H9 (cell line): ENCODE data around the gene GPR151. TPM values are rescaled to one million over a fixed set of nuclear protein-coding genes. Genes with fewer than 3 reads are reported as not detected.

ENCODE experiments used
- DNase-seq: peaks from one replicate; pipeline ENCODE4 v3.0.0-alpha.2; 2017
- H2AFZ ChIP-seq: one replicate; pipeline ENCODE4 v1.6.1; 2013; ENCODE audit warnings: mild to moderate bottlenecking, low read length, control low read depth, moderate library complexity
- H2AK5ac ChIP-seq: 2 replicates; pipeline ENCODE4 v1.6.1; 2013; ENCODE audit warnings: low read length, control low read depth, mixed read lengths; ENCODE audit not compliant: insufficient read length
- H2BK120ac ChIP-seq: one replicate; pipeline ENCODE4 v1.6.1; 2013; ENCODE audit warnings: low read depth, mild to moderate bottlenecking, low read length, control low read depth, inconsistent platforms; ENCODE audit not compliant: poor library complexity, severe bottlenecking
- H2BK12ac ChIP-seq: 2 replicates; pipeline ENCODE4 v1.6.1; 2013; ENCODE audit warnings: low read length, control low read depth, mixed read lengths, low read depth; ENCODE audit not compliant: insufficient read length
- H2BK15ac ChIP-seq: 2 replicates; pipeline ENCODE4 v1.6.1; 2013; ENCODE audit warnings: low read depth, low read length, control low read depth
- H2BK20ac ChIP-seq: one replicate; pipeline ENCODE4 v1.6.1; 2013; ENCODE audit warnings: low read depth, mild to moderate bottlenecking, low read length, control low read depth, inconsistent platforms; ENCODE audit not compliant: poor library complexity, severe bottlenecking
- H2BK5ac ChIP-seq: 2 replicates; pipeline ENCODE4 v1.6.1; 2013; ENCODE audit warnings: low read length, control low read depth, mixed read lengths; ENCODE audit not compliant: insufficient read length
- H3K14ac ChIP-seq: 2 replicates; pipeline ENCODE4 v1.6.1; 2013; ENCODE audit warnings: low read length, control low read depth; ENCODE audit not compliant: insufficient read depth
- H3K18ac ChIP-seq: 2 replicates; pipeline ENCODE4 v1.6.1; 2013; ENCODE audit warnings: low read depth, mild to moderate bottlenecking, mixed read lengths, low read length, control low read depth; ENCODE audit not compliant: insufficient read length
- H3K23ac ChIP-seq: 2 replicates; pipeline ENCODE4 v1.6.1; 2013; ENCODE audit warnings: low read length, control low read depth, mixed read lengths, low read depth; ENCODE audit not compliant: insufficient read length
- H3K23me2 ChIP-seq: 2 replicates; pipeline ENCODE4 v1.6.1; 2013; ENCODE audit warnings: low read depth, mild to moderate bottlenecking, mixed read lengths, low read length, control low read depth; ENCODE audit not compliant: insufficient read length, poor library complexity, severe bottlenecking
- H3K27ac ChIP-seq: 2 replicates; pipeline ENCODE4 v1.5.1; 2013; ENCODE audit warnings: low read length, control low read depth, mixed read lengths, low read depth; ENCODE audit not compliant: insufficient read length
- H3K27me3 ChIP-seq: 2 replicates; pipeline ENCODE4 v1.6.1; 2013; ENCODE audit warnings: low read length, control low read depth, inconsistent platforms; ENCODE audit not compliant: insufficient read depth
- H3K4ac ChIP-seq: 2 replicates; pipeline ENCODE4 v1.6.1; 2013; ENCODE audit warnings: low read depth, mild to moderate bottlenecking, control low read depth, inconsistent platforms, low read length, moderate library complexity
- H3K4me1 ChIP-seq: 2 replicates; pipeline ENCODE4 v1.6.1; 2013; ENCODE audit warnings: low read length, control low read depth, inconsistent platforms; ENCODE audit not compliant: insufficient read depth
- H3K4me2 ChIP-seq: 2 replicates; pipeline ENCODE4 v1.6.1; 2013; ENCODE audit warnings: low read length, control low read depth, mixed read lengths; ENCODE audit not compliant: insufficient read length, insufficient read depth
- H3K56ac ChIP-seq: 2 replicates; pipeline ENCODE4 v1.6.1; 2013; ENCODE audit warnings: low read depth, mild to moderate bottlenecking, mixed read lengths, low read length, control low read depth; ENCODE audit not compliant: insufficient read length
- H3K79me1 ChIP-seq: 2 replicates; pipeline ENCODE4 v1.6.1; 2013; ENCODE audit warnings: low read depth, mild to moderate bottlenecking, moderate library complexity, low read length, control low read depth, inconsistent platforms; ENCODE audit not compliant: insufficient read depth, poor library complexity, severe bottlenecking
- H3K79me2 ChIP-seq: 2 replicates; pipeline ENCODE4 v1.6.1; 2013; ENCODE audit warnings: low read length, control low read depth, inconsistent platforms; ENCODE audit not compliant: insufficient read depth
- H3K9ac ChIP-seq: 2 replicates; pipeline ENCODE4 v1.6.1; 2013; ENCODE audit warnings: low read length, control low read depth, mixed read lengths; ENCODE audit not compliant: insufficient read length; ENCODE audit errors: extremely low read depth
- H3K9me3 ChIP-seq: one replicate; pipeline ENCODE4 v1.6.1; 2013; ENCODE audit warnings: low read depth, low read length, inconsistent platforms; ENCODE audit not compliant: control insufficient read depth
- H3T11ph ChIP-seq: one replicate; pipeline ENCODE4 v1.6.1; 2013; ENCODE audit warnings: mild to moderate bottlenecking, low read length, control low read depth, inconsistent platforms
- H4K20me1 ChIP-seq: one replicate; pipeline ENCODE4 v1.6.1; 2013; ENCODE audit not compliant: control insufficient read depth, insufficient read length, insufficient read depth
- H4K5ac ChIP-seq: 2 replicates; pipeline ENCODE4 v1.6.1; 2013; ENCODE audit warnings: low read depth, mild to moderate bottlenecking, mixed read lengths, low read length, control low read depth; ENCODE audit not compliant: insufficient read length
- H4K8ac ChIP-seq: replicated peaks from 2 replicates; pipeline ENCODE4 v1.6.1; 2013; ENCODE audit warnings: low read length, control low read depth, mixed read lengths, low read depth; ENCODE audit not compliant: insufficient read length
- H4K91ac ChIP-seq: 2 replicates; pipeline ENCODE4 v1.6.1; 2013; ENCODE audit warnings: low read depth, mild to moderate bottlenecking, moderate library complexity, mixed read lengths, low read length, control low read depth; ENCODE audit not compliant: insufficient read length
- H3K27ac Mint-ChIP-seq, 3 experiments: 2 replicates in 2 of 3; 3 replicates in 1 of 3; pipeline ENCODE4 v1.8.0; 2020 to 2021; ENCODE audit warnings: mixed read lengths in 3 of 3, mild to moderate bottlenecking in 1 of 3, moderate library complexity in 1 of 3
- H3K27me3 Mint-ChIP-seq: 2 replicates; pipeline ENCODE4 v1.8.0; 2021; ENCODE audit warnings: low read depth, mild to moderate bottlenecking, moderate library complexity, mixed read lengths
- H3K36me3 Mint-ChIP-seq, 3 experiments: 2 replicates in 2 of 3; 3 replicates in 1 of 3; pipeline ENCODE4 v1.8.0; 2020 to 2021; ENCODE audit warnings: low read depth in 3 of 3, mixed read lengths in 3 of 3; ENCODE audit not compliant: insufficient read depth in 1 of 3
- H3K4me1 Mint-ChIP-seq, 2 experiments: 2 replicates each; pipeline ENCODE4 v1.8.0; 2020; ENCODE audit warnings: mixed read lengths in 2 of 2
- H3K4me3 Mint-ChIP-seq, 2 experiments: 2 replicates in 1 of 2; 3 replicates in 1 of 2; pipeline ENCODE4 v1.8.0; 2020 to 2021; ENCODE audit warnings: mild to moderate bottlenecking in 2 of 2, mixed read lengths in 2 of 2, moderate library complexity in 1 of 2
- H3K9me3 Mint-ChIP-seq, 2 experiments: 2 replicates in 1 of 2; 3 replicates in 1 of 2; pipeline ENCODE4 v1.8.0; 2020; ENCODE audit warnings: mild to moderate bottlenecking in 2 of 2, mixed read lengths in 2 of 2, moderate library complexity in 1 of 2
- WGBS: extraction: QIAGEN DNeasy Blood & Tissue Kit; methylation state at CpG from one replicate; pipeline ENCODE4 v1.1.7; 2013; ENCODE audit warnings: missing lambda C conversion rate, low lambda C conversion rate, mixed read lengths; ENCODE audit not compliant: insufficient read length; ENCODE audit errors: extremely low coverage; 5-methylcytosine and 5-hydroxymethylcytosine counted together
- total RNA-seq: library from RNA; stranded (reverse); gene quantifications from 2 replicates; pipeline ENCODE4 v1.2.1, GENCODE V29; 2021
- TF ChIP-seq, protein P1 (sequence below): fragments of 200-600 bp; sonication (generic); conservative IDR thresholded peaks from 3 replicates; pipeline ENCODE4 v1.8.0; 2021; ENCODE audit warnings: antibody characterized with exemption, mild to moderate bottlenecking

Gene GPR151
- total RNA-seq, 1 experiment from 2014 or later = not detected

DNA sequence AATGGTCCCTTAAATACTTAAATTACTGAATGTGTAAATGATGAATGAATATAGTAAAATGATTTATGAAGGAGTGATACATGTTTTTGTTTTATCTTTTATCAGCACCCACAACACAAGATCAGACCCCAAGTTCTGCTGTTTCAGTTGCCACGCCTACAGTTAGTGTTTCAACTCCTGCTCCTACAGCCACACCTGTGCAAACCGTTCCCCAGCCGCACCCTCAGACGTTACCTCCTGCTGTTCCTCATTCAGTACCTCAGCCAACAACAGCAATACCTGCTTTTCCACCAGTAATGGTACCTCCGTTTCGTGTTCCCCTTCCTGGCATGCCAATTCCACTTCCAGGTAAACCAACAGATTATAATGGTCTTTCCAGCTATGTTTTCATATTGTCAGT is 52.5 kb downstream of the GPR151 start:
- Histone ChIP-seq H3K27ac (no peak overlapping the region), H4K8ac (peak overlapping the region; percentile 9), H2BK20ac (no peak overlapping the region), H4K20me1 (no peaks in the 10 kb centered on the region), H3K4me2 (no peak overlapping the region), H2AK5ac (no peak overlapping the region), H3K4ac (no peak overlapping the region), H3K79me1 (no peaks in the 10 kb centered on the region), H3K23me2 (no peaks in the 10 kb centered on the region), H3K14ac (no peak overlapping the region), H2BK5ac (no peak overlapping the region), H3K18ac (no peak overlapping the region), H3K56ac (no peak overlapping the region), H2BK120ac (no peak overlapping the region), H3K79me2 (peaks cover 4% of the 10 kb centered on the region), H3K23ac (no peak overlapping the region), H2BK12ac (no peak overlapping the region), H3K9me3 (no peaks in the 10 kb centered on the region), H4K91ac (no peak overlapping the region), H3T11ph (no peak overlapping the region), H3K27me3 (no peaks in the 10 kb centered on the region), H2AFZ (no peak overlapping the region), H3K4me1 (no peaks in the 10 kb centered on the region), H2BK15ac (no peak overlapping the region), H3K9ac (no peak overlapping the region), H4K5ac (no peak overlapping the region)
- TF ChIP-seq, protein P1, sequence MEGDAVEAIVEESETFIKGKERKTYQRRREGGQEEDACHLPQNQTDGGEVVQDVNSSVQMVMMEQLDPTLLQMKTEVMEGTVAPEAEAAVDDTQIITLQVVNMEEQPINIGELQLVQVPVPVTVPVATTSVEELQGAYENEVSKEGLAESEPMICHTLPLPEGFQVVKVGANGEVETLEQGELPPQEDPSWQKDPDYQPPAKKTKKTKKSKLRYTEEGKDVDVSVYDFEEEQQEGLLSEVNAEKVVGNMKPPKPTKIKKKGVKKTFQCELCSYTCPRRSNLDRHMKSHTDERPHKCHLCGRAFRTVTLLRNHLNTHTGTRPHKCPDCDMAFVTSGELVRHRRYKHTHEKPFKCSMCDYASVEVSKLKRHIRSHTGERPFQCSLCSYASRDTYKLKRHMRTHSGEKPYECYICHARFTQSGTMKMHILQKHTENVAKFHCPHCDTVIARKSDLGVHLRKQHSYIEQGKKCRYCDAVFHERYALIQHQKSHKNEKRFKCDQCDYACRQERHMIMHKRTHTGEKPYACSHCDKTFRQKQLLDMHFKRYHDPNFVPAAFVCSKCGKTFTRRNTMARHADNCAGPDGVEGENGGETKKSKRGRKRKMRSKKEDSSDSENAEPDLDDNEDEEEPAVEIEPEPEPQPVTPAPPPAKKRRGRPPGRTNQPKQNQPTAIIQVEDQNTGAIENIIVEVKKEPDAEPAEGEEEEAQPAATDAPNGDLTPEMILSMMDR = no peak
- H3K9me3 Mint-ChIP-seq = no peaks in the 10 kb centered on the region
- no peak for DNase-seq
- no peaks in the 10 kb centered on the region for H3K4me1 Mint-ChIP-seq
- H3K27me3 Mint-ChIP-seq = no peaks in the 10 kb centered on the region
- H3K36me3 Mint-ChIP-seq = peaks cover 22 to 71% (median 60%) of the 10 kb centered on the region in 3 experiments; a peak in 6 of 7 replicates
- no peak overlapping the region for H3K27ac Mint-ChIP-seq
- no peak overlapping the region for H3K4me3 Mint-ChIP-seq
- no CpG with 5 or more reads among the region's 6 CpGs for WGBS

Other genes with a start within 250 kb of the GPR151 start
- gene POU4F3, start 177.4 kb downstream of the GPR151 start, total RNA-seq = not detected in 2 replicates
- 112 and 115 TPM in 2 replicates for gene TCERG1, start 68.9 kb downstream of the GPR151 start, total RNA-seq